HEK293 (cell line): Measurements from ENCODE around the gene QRICH2.

Experiments used
- CTCF ChIA-PET: fragments of 350-600 bp; formaldehyde crosslinking; extraction: SDS; loops from one replicate; lab custom pipeline; 2021; ENCODE audit warnings: antibody characterized with exemption; lab: Yijun Ruan, JAX
- POLR2A ChIA-PET: fragments of 300-600 bp; formaldehyde crosslinking; extraction: SDS; loops from one replicate; lab custom pipeline; 2020; ENCODE audit warnings: antibody characterized with exemption, inconsistent platforms; lab: Yijun Ruan, JAX
- H3K27ac ChIP-seq: fragments of 200-500 bp; sonication (Bioruptor generic); 2 replicates; pipeline ENCODE4 v1.5.1; 2014; ENCODE audit warnings: low read depth, low read length, control low read depth, inconsistent platforms; ENCODE audit errors: extremely low read depth
- H3K36me3 ChIP-seq, 2 experiments: fragments of 200-500 bp in 1 of 2; sonication (Bioruptor generic) in 1 of 2; 1 replicate in 1 of 2; 2 replicates in 1 of 2; pipeline ENCODE4 v1.5.1; 2014 to 2017; ENCODE audit warnings: inconsistent platforms in 2 of 2, low read length in 2 of 2; ENCODE audit not compliant: control insufficient read depth in 2 of 2, insufficient read depth in 1 of 2
- H3K4me1 ChIP-seq: fragments of 200-500 bp; sonication (Bioruptor generic); 2 replicates; pipeline ENCODE4 v1.5.1; 2014; ENCODE audit warnings: mild to moderate bottlenecking, low read length, inconsistent platforms; ENCODE audit not compliant: control insufficient read depth, insufficient read depth
- H3K4me3 ChIP-seq: 2 replicates; pipeline ENCODE4 v1.5.1; 2011; ENCODE audit warnings: low read depth, mild to moderate bottlenecking, control low read depth, low read length, moderate library complexity
- H3K9me3 ChIP-seq: fragments of 200-500 bp; sonication (Bioruptor generic); 2 replicates; pipeline ENCODE4 v1.5.1; 2014; ENCODE audit warnings: low read depth, low read length, inconsistent platforms; ENCODE audit not compliant: control insufficient read depth, insufficient read depth
- BCL6B ChIP-seq: fragments of 450-650 bp; formaldehyde crosslinking; IDR thresholded peaks from 2 replicates; pipeline ENCODE4 v1.5.1; 2017; ENCODE audit warnings: missing biosample characterization, missing genetic modification characterization
- MYNN ChIP-seq: fragments of 450-650 bp; formaldehyde crosslinking; IDR thresholded peaks from 2 replicates; pipeline ENCODE4 v1.5.1; 2016; ENCODE audit warnings: missing biosample characterization, missing genetic modification characterization, borderline replicate concordance
- PRDM10 ChIP-seq: fragments of 450-650 bp; formaldehyde crosslinking; IDR thresholded peaks from 2 replicates; pipeline ENCODE4 v1.5.1; 2016; ENCODE audit warnings: missing biosample characterization, missing genetic modification characterization
- ZBTB6 ChIP-seq: fragments of 450-650 bp; formaldehyde crosslinking; IDR thresholded peaks from 2 replicates; pipeline ENCODE4 v1.5.1; 2017; ENCODE audit warnings: missing biosample characterization, missing genetic modification characterization
- ZNF132 ChIP-seq: fragments of 450-650 bp; formaldehyde crosslinking; IDR thresholded peaks from 2 replicates; pipeline ENCODE4 v1.5.1; 2017; ENCODE audit warnings: missing biosample characterization, missing genetic modification characterization, borderline replicate concordance
- ZNF239 ChIP-seq: fragments of 450-650 bp; formaldehyde crosslinking; IDR thresholded peaks from 2 replicates; pipeline ENCODE4 v1.5.1; 2016; ENCODE audit warnings: missing biosample characterization, missing genetic modification characterization
- ZNF24 ChIP-seq: fragments of 450-650 bp; formaldehyde crosslinking; IDR thresholded peaks from 2 replicates; pipeline ENCODE4 v1.5.1; 2016; ENCODE audit warnings: missing biosample characterization, missing genetic modification characterization
- ZNF341 ChIP-seq: fragments of 450-650 bp; formaldehyde crosslinking; IDR thresholded peaks from 2 replicates; pipeline ENCODE4; 2016; ENCODE audit warnings: low read depth, missing biosample characterization, missing genetic modification characterization
- ZNF449 ChIP-seq: fragments of 450-650 bp; formaldehyde crosslinking; IDR thresholded peaks from 2 replicates; pipeline ENCODE4 v1.5.1; 2017; ENCODE audit warnings: missing biosample characterization, mild to moderate bottlenecking, missing genetic modification characterization, moderate library complexity
- ZNF501 ChIP-seq: fragments of 450-650 bp; formaldehyde crosslinking; IDR thresholded peaks from 2 replicates; pipeline ENCODE4 v1.5.1; 2016; ENCODE audit warnings: missing biosample characterization, missing genetic modification characterization
- ZNF704 ChIP-seq: fragments of 450-650 bp; formaldehyde crosslinking; IDR thresholded peaks from 2 replicates; pipeline ENCODE4 v1.5.1; 2016; ENCODE audit warnings: missing biosample characterization, missing genetic modification characterization
- ZNF791 ChIP-seq: fragments of 450-650 bp; formaldehyde crosslinking; IDR thresholded peaks from 2 replicates; pipeline ENCODE4 v1.5.1; 2016; ENCODE audit warnings: missing biosample characterization, missing genetic modification characterization
- ZSCAN4 ChIP-seq: fragments of 450-650 bp; formaldehyde crosslinking; IDR thresholded peaks from 2 replicates; pipeline ENCODE4 v1.5.1; 2017; ENCODE audit warnings: missing biosample characterization, missing genetic modification characterization

Gene QRICH2

GRCh38 chr17:76357597-76358158 lies 49.6 kb upstream of the QRICH2 start (continued):
- no peak for TF ChIP-seq ZNF132 (tag by site-specific recombination)

GRCh38 chr17:76356803-76357456 lies 48.9 kb upstream of the QRICH2 start:
- POLR2A ChIA-PET = no interaction called here
- Histone ChIP-seq H3K9me3 (no peaks in the 10 kb centered on the region), H3K4me3 (no peak overlapping the region), H3K27ac (no peak overlapping the region), H3K36me3 (no peaks in the 10 kb centered on the region), H3K4me1 (peaks cover 7% of the 10 kb centered on the region; the same call in 1 of the 2 replicates)
- TF ChIP-seq ZBTB6 = peak; percentile 70; the same call in 1 of the 2 replicates
- TF ChIP-seq BCL6B (tag by site-specific recombination) = no peak
- TF ChIP-seq MYNN (tag by site-specific recombination) = no peak
- TF ChIP-seq ZNF24 (tag by site-specific recombination) = no peak
- CTCF ChIA-PET = interaction anchor here (1.0 kb wide), 1 partner anchor 51 kb away, joined by 3 read pairs; no protein-coding TSS in a partner anchor

GRCh38 chr17:76354747-76355310 lies 46.8 kb upstream of the QRICH2 start:
- TF ChIP-seq ZNF449 = no peak
- peak; percentile 60 for TF ChIP-seq ZNF341
- TF ChIP-seq ZNF239 (tag by site-specific recombination) = no peak
- TF ChIP-seq ZNF791 = no peak
- TF ChIP-seq ZNF704 (tag by site-specific recombination) = no peak
- Histone ChIP-seq H3K36me3 (peaks cover 3 to 4% of the 10 kb centered on the region in 2 experiments; a peak in 2 of 3 replicates), H3K4me1 (peaks cover 12% of the 10 kb centered on the region; the same call in 1 of the 2 replicates), H3K27ac (no peak overlapping the region), H3K4me3 (no peak overlapping the region), H3K9me3 (no peaks in the 10 kb centered on the region)
- POLR2A ChIA-PET = interaction anchor here (0.6 to 1.5 kb wide), 4 partner anchors 21 to 1637 kb away, joined by 3 to 6 read pairs (median 4); no protein-coding TSS in a partner anchor
- CTCF ChIA-PET = interaction anchor here (0.6 to 0.8 kb wide), 3 partner anchors 31 to 148 kb away, joined by 3 to 5 read pairs (median 3); no protein-coding TSS in a partner anchor

GRCh38 chr17:76354317-76354729 lies 46.2 kb upstream of the QRICH2 start:
- Histone ChIP-seq H3K36me3 (peaks cover 3 to 6% of the 10 kb centered on the region in 2 experiments; a peak in 2 of 3 replicates), H3K4me3 (peak overlapping the region; percentile 40), H3K9me3 (no peaks in the 10 kb centered on the region), H3K27ac (peak overlapping the region; percentile 96; the same call in 1 of the 2 replicates), H3K4me1 (peaks cover 12% of the 10 kb centered on the region; the same call in 1 of the 2 replicates)
- POLR2A ChIA-PET = interaction anchor here (0.5 to 2.9 kb wide), 26 partner anchors 9 to 734 kb away, joined by 3 to 51 read pairs (median 4); partner anchors contain the start of genes FBF1, SPHK1, UBALD2 and UBE2O
- CTCF ChIA-PET = interaction anchor here (0.7 to 3.5 kb wide), 8 partner anchors 11 to 149 kb away, joined by 3 to 38 read pairs (median 5); partner anchors contain the start of gene SPHK1
- peak; percentile 83 for TF ChIP-seq PRDM10 (tag by site-specific recombination)
- no peak for TF ChIP-seq ZSCAN4 (tag by site-specific recombination)
- no peak for TF ChIP-seq ZNF501
